Ascending aorta (tissue), 2 donors: ENCODE data around the gene NCBP2L. TPM values are rescaled to one million over a fixed set of nuclear protein-coding genes. Genes with fewer than 3 reads are reported as not detected.

ENCODE experiments used
- DNase-seq, 2 donors: peaks; one replicate each; pipeline ENCODE4 v3.0.0-alpha.2; 2019; ENCODE audit warnings: low spot score in 2 of 2
- H3K27ac ChIP-seq, 2 donors: fragments of 200-600 bp; sonication (generic); one replicate each; pipeline ENCODE4 v1.5.1; 2016 to 2017; ENCODE audit warnings: mild to moderate bottlenecking in 1 of 2
- H3K27me3 ChIP-seq: fragments of 200-600 bp; sonication (generic); one replicate; pipeline ENCODE4 v1.5.1; 2017
- H3K36me3 ChIP-seq, 2 donors: fragments of 200-600 bp; sonication (generic); one replicate each; pipeline ENCODE4 v1.5.1; 2016
- H3K4me1 ChIP-seq, 2 donors: fragments of 200-600 bp; sonication (generic); one replicate each; pipeline ENCODE4 v1.5.1; 2016 to 2017; ENCODE audit warnings: mild to moderate bottlenecking in 1 of 2
- H3K4me3 ChIP-seq, 2 donors: fragments of 200-600 bp; sonication (generic); one replicate each; pipeline ENCODE4 v1.5.1; 2016 to 2017; ENCODE audit warnings: mild to moderate bottlenecking in 1 of 2
- H3K9me3 ChIP-seq, 2 donors: fragments of 200-600 bp; sonication (generic); one replicate each; pipeline ENCODE4 v1.5.1; 2016
- intact Hi-C: fragments of 100-400 bp; cut with DNase I; formaldehyde crosslinking; loops from one replicate; pipeline ENCODE4 v1.15.1; 2023
- total RNA-seq: library from RNA; depleted of rRNA; stranded (reverse); fragments of >200 nt; gene quantifications from one replicate; pipeline ENCODE4 v1.1.0, GENCODE V29; 2016
- TF ChIP-seq, protein P1 (sequence below), 3 experiments: fragments of 200-600 bp in 2 of 3; fragments of 450-650 bp in 1 of 3; sonication (generic) in 2 of 3; IDR thresholded peaks; one replicate each; pipeline ENCODE4 v1.5.1; 2016 to 2019; ENCODE audit warnings: antibody characterized with exemption in 3 of 3, mild to moderate bottlenecking in 1 of 3, moderate library complexity in 1 of 3

The NCBP2L gene
- total RNA-seq, 1 donor from 2014 or later = not detected

DNA sequence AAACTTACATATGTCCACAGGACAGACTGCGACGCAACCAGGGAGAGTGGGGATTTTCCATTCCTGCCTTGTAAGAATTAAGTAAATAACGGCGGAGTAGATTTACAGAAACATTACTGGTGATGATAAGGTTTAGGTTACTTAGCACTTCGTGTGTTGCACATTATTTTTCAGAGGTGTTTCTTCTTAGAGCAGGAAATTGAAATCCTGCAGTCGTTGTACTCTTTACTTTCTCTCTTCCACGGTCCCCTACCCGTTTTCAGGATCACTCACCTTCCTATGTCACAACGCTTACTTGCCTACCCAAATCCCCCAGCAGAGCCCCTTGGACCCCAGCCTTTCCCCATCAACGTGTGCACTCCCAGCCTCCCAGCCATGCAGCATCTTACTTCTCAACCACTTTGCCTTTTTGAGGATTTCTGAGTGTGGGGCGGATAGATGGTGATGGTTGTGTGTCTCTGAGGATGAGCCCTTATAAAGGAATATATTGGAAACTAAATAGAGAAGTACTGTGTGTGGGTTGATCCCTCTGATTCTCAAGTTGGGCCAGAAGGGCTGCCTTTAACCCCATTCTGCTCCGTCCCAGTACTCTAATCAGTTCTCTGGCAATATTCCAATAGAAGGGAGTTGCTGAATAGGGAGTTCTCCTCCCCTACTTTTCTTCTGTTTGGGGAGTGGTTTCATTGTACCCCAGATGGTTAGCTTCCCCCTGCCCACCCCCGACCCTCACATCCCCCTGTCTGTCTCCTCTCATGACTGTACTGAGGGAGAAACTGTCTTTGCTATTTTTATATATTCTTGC, 49.7 kb downstream of the NCBP2L start:
- H3K9me3 ChIP-seq = no peaks in the 10 kb centered on the region
- intact Hi-C loops = loop anchor here (5.0 kb wide), 4 partner anchors 50 to 265 kb away; partner anchors contain the start of genes ATG4A, NCBP2L, PSMD10 and TSC22D3
- DNase-seq = no peak

DNA sequence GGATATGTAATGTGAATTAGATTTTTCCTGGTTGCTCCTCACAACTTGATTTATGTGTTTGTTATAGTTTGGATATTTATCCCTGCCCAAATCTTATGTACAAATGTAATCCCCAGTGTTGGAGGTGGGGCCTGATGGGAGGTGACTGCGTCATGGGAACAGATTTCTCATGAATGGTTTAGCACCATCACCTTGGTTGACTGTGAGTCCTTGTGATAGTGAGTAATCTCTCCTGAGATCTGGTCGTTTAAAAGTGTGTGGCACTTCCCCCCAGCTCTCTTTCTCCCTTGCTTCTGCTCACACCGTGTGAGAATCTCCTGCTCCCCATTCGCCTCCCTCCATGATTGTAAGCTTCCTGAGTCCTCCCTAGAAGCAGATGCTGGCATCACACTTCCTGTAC, 50.3 kb downstream of the NCBP2L start:
- Histone ChIP-seq H3K27me3 (peaks cover 4% of the 10 kb centered on the region), H3K27ac (no peak overlapping the region), H3K9me3 (no peaks in the 10 kb centered on the region), H3K4me1 (no peaks in the 10 kb centered on the region), H3K4me3 (peak overlapping the region; percentile 57 to 73), H3K36me3 (no peaks in the 10 kb centered on the region)
- DNase-seq = no peak
- TF ChIP-seq, protein P1, sequence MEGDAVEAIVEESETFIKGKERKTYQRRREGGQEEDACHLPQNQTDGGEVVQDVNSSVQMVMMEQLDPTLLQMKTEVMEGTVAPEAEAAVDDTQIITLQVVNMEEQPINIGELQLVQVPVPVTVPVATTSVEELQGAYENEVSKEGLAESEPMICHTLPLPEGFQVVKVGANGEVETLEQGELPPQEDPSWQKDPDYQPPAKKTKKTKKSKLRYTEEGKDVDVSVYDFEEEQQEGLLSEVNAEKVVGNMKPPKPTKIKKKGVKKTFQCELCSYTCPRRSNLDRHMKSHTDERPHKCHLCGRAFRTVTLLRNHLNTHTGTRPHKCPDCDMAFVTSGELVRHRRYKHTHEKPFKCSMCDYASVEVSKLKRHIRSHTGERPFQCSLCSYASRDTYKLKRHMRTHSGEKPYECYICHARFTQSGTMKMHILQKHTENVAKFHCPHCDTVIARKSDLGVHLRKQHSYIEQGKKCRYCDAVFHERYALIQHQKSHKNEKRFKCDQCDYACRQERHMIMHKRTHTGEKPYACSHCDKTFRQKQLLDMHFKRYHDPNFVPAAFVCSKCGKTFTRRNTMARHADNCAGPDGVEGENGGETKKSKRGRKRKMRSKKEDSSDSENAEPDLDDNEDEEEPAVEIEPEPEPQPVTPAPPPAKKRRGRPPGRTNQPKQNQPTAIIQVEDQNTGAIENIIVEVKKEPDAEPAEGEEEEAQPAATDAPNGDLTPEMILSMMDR (IDR thresholded peaks at IDR 0.05) = no peak
- intact Hi-C loops = loop anchor here (5.0 kb wide), 4 partner anchors 51 to 264 kb away; partner anchors contain the start of genes ATG4A, NCBP2L, PSMD10 and TSC22D3

More for the DNA sequence above, 49.7 kb downstream of the NCBP2L start:
- H3K27me3 ChIP-seq = peaks cover 4% of the 10 kb centered on the region
- TF ChIP-seq, protein P1 (IDR thresholded peaks at IDR 0.05) = no peak
- H3K36me3 ChIP-seq = no peaks in the 10 kb centered on the region
- no peaks in the 10 kb centered on the region for H3K4me1 ChIP-seq
- peak overlapping the region; percentile 57 to 73 for H3K4me3 ChIP-seq
- peak overlapping the region; percentile 93 to 98 for H3K27ac ChIP-seq

DNA sequence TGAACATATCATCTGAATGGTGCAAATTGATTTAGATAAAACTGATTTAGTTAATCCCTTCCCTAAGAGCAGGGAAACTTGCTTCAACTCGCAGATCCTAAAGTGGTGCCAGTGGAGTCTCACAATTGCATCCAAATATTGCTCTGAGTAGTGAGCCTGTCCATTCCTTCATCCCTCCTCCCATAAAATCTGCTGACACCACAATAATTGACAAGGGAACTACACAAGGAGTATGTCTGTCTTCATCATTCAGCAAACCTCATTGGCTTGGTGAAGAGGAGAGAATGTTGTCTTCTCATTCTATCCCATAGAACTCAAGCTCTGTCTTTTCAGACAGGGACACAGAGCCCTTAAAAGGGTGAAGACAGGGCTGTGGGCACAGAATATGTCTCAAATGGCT, 52.3 kb downstream of the NCBP2L start:
- H3K4me3 ChIP-seq = no peak overlapping the region
- H3K27ac ChIP-seq = no peak overlapping the region
- H3K9me3 ChIP-seq = no peaks in the 10 kb centered on the region
- H3K27me3 ChIP-seq = peaks cover 4% of the 10 kb centered on the region
- no peaks in the 10 kb centered on the region for H3K36me3 ChIP-seq
- TF ChIP-seq, protein P1 (IDR thresholded peaks at IDR 0.05) = no peak
- H3K4me1 ChIP-seq = no peaks in the 10 kb centered on the region
- intact Hi-C loops = loop anchor here (5.0 kb wide), 4 partner anchors 53 to 262 kb away; partner anchors contain the start of genes ATG4A, NCBP2L, PSMD10 and TSC22D3
- no peak for DNase-seq

DNA sequence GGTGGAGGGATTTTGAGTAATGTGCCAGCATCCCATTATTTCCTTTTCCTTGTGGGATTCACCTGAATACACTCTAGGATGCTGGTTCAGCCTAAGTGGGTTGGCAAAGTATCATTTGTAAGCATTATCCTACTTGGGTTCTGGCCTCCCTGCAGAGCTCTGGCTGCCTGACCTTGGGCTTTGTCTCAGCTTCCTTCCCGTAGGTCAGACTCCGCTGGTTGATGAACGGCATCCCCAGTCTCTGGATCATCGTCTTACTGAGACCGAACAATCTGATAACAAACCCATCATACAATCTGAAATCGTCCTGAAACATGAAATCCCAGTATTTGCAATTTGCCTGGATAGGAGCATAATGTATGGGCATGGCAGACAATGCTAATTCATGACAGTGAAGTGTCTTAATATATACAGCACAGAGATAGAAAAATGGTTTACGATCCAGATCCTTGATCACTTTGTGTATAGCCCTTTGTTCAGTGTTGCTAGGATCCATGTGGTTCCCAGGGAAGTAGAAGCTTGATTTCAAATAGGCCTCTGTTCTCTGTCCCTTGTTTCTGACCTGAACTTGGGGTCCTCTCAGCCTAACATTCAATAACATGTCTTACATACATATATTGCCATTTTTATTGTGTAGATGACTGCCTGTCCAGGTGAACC, 53.7 kb downstream of the NCBP2L start:
- Histone ChIP-seq H3K4me3 (no peak overlapping the region), H3K36me3 (no peaks in the 10 kb centered on the region), H3K9me3 (no peaks in the 10 kb centered on the region), H3K27me3 (peaks cover 4% of the 10 kb centered on the region), H3K4me1 (no peaks in the 10 kb centered on the region), H3K27ac (no peak overlapping the region)
- TF ChIP-seq, protein P1 (IDR thresholded peaks at IDR 0.05) = no peak
- intact Hi-C loops = no loop called here
- DNase-seq = no peak

DNA sequence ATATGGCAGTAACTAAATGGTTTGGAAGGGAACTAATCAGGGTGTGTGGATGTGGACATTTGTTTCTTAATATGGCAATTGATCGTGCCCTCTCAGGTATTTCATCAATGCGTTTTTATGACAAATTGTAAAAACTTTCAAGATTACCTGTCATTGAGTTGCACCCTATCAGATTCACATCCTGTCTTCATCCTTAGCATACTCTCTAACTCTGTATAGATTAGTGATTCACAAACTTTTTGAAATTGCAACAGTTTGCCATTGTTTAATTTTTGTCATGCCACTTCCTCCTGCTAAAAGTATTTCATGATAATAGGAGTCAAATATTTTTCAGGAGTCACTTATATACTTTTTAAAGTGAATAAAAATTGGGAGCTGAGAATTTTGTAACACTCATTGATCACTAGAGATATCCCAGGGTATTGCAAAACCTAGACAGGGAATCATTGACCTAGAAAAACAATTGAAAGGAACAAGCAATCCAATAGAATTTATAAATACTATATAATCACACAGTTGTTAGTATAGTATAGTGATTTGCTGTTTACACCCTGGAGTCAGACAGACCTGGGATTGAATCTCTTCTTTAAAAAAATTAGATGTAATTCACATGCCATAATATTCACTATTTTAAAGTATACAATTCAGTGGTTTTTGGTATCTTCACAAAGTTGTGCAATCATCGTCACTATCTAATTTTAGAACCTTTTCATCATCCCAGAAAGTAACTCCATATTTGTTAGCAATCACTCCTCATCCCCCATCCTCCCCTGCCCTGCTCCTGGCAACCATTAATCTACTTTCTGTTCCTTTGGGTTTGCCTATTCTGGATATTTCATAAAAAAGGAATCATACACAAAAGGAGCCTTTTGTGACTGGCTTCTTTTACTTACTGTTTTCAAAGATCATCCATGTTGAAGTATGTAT, 57.0 kb downstream of the NCBP2L start:
- Histone ChIP-seq H3K4me3 (no peak overlapping the region), H3K4me1 (no peaks in the 10 kb centered on the region), H3K9me3 (no peaks in the 10 kb centered on the region), H3K27me3 (no peaks in the 10 kb centered on the region), H3K36me3 (no peaks in the 10 kb centered on the region), H3K27ac (no peak overlapping the region)
- intact Hi-C loops = no loop called here
- DNase-seq = no peak
- TF ChIP-seq, protein P1 (IDR thresholded peaks at IDR 0.05) = no peak
